SK-N-SH (cell line): ENCODE results near the gene OPA3. TPM values are rescaled to one million over a fixed set of nuclear protein-coding genes. Genes with fewer than 3 reads are reported as not detected.

Experiments
- CTCF ChIA-PET: fragments of 300-600, 350-600 bp; formaldehyde crosslinking; extraction: SDS; loops from one replicate; lab custom pipeline; 2021; lab: Yijun Ruan, JAX
- POLR2A ChIA-PET: fragments of 350-600 bp; sonication (Branson Sonifier 250); formaldehyde crosslinking; extraction: SDS; loops from one replicate; lab custom pipeline; 2020; ENCODE audit warnings: antibody characterized with exemption, inconsistent platforms; lab: Yijun Ruan, JAX
- DNase-seq: peaks from one replicate; pipeline ENCODE4 v3.0.0; 2012
- H2AFZ ChIP-seq: fragments of 200-600 bp; sonication (generic); 2 replicates; pipeline ENCODE4 v1.8.1; 2016; ENCODE audit warnings: antibody characterized with exemption, mild to moderate bottlenecking, low read depth
- H3F3A ChIP-seq: fragments of 200-600 bp; sonication (generic); replicated peaks from 2 replicates; pipeline ENCODE3; 2016; ENCODE audit warnings: antibody characterized with exemption, mild to moderate bottlenecking; ENCODE audit not compliant: insufficient read depth
- H3K27ac ChIP-seq, 2 experiments: fragments of 200-500 bp in 1 of 2; fragments of 200-600 bp in 1 of 2; sonication (Bioruptor generic) in 1 of 2; sonication (generic), shearing (Covaris generic) in 1 of 2; 2 replicates each; pipeline versions ENCODE4 v1.5.1 to v1.6.1; 2014 to 2016; ENCODE audit warnings: low read depth in 2 of 2, inconsistent platforms in 1 of 2, low read length in 1 of 2, mild to moderate bottlenecking in 1 of 2, mixed read lengths in 1 of 2
- H3K27me3 ChIP-seq: fragments of 200-600 bp; sonication (generic), shearing (Covaris generic); 2 replicates; pipeline ENCODE4 v1.6.1; 2016; ENCODE audit warnings: mixed run types; ENCODE audit not compliant: insufficient read depth
- H3K36me3 ChIP-seq, 2 experiments: fragments of 200-500 bp in 1 of 2; fragments of 200-600 bp in 1 of 2; sonication (Bioruptor generic) in 1 of 2; sonication (generic) in 1 of 2; replicated peaks in 1 of 2; 2 replicates each; pipeline versions ENCODE3 to v1.5.1; 2014 to 2016; ENCODE audit warnings: low read length in 1 of 2, mild to moderate bottlenecking in 1 of 2; ENCODE audit not compliant: insufficient read depth in 2 of 2, control insufficient read depth in 1 of 2
- H3K4me1 ChIP-seq, 2 experiments: fragments of 200-500 bp in 1 of 2; fragments of 200-600 bp in 1 of 2; sonication (Bioruptor generic) in 1 of 2; sonication (generic), shearing (Covaris generic) in 1 of 2; 2 replicates each; pipeline versions ENCODE4 v1.5.1 to v1.6.1; 2014 to 2016; ENCODE audit warnings: low read depth in 1 of 2, low read length in 1 of 2, mixed run types in 1 of 2; ENCODE audit not compliant: insufficient read depth in 2 of 2, control insufficient read depth in 1 of 2
- H3K4me2 ChIP-seq: fragments of 200-600 bp; sonication (generic), shearing (Covaris generic); 2 replicates; pipeline ENCODE4 v1.6.1; 2017; ENCODE audit warnings: mixed run types
- H3K4me3 ChIP-seq, 2 experiments: fragments of 200-500 bp in 1 of 2; fragments of 200-600 bp in 1 of 2; sonication (Bioruptor generic) in 1 of 2; sonication (generic), shearing (Covaris generic) in 1 of 2; 2 replicates each; pipeline versions ENCODE4 v1.5.1 to v1.8.1; 2014 to 2016; ENCODE audit warnings: low read depth in 2 of 2, inconsistent platforms in 1 of 2, low read length in 1 of 2, mild to moderate bottlenecking in 1 of 2, mixed read lengths in 1 of 2, moderate library complexity in 1 of 2
- H3K79me2 ChIP-seq: fragments of 200-600 bp; sonication (generic); 2 replicates; pipeline ENCODE4 v1.8.1; 2017; ENCODE audit warnings: mild to moderate bottlenecking; ENCODE audit not compliant: insufficient read depth
- H3K9ac ChIP-seq: fragments of 200-600 bp; sonication (generic); 2 replicates; pipeline ENCODE4 v1.6.1; 2017; ENCODE audit warnings: mixed run types
- H3K9me2 ChIP-seq: fragments of 200-600 bp; sonication (generic); 2 replicates; pipeline ENCODE4 v1.6.1; 2017; ENCODE audit warnings: mixed run types
- H3K9me3 ChIP-seq: fragments of 200-600 bp; sonication (generic); 2 replicates; pipeline ENCODE4 v1.6.1; 2017; ENCODE audit warnings: mixed run types, mild to moderate bottlenecking, moderate library complexity
- H4K20me1 ChIP-seq: fragments of 200-600 bp; sonication (generic); 2 replicates; pipeline ENCODE4 v1.6.1; 2017; ENCODE audit warnings: mild to moderate bottlenecking, mixed run types; ENCODE audit not compliant: insufficient read depth
- CTCF ChIP-seq: fragments of 200-600 bp; sonication (generic); IDR thresholded peaks from 2 replicates; pipeline ENCODE4 v1.6.1; 2017; ENCODE audit warnings: antibody characterized with exemption, mild to moderate bottlenecking, moderate library complexity
- ELF1 ChIP-seq: IDR thresholded peaks from 2 replicates; pipeline ENCODE4 v1.4.0; 2012
- FOSL2 ChIP-seq: IDR thresholded peaks from 2 replicates; pipeline ENCODE4 v1.4.0; 2012; ENCODE audit warnings: low read depth, mild to moderate bottlenecking, moderate library complexity, borderline replicate concordance
- MXI1 ChIP-seq: IDR thresholded peaks from 2 replicates; pipeline ENCODE4 v1.6.1; 2012; ENCODE audit warnings: mild to moderate bottlenecking, low read depth, low read length, improper control_type of control experiment
- NRF1 ChIP-seq: IDR thresholded peaks from 2 replicates; pipeline ENCODE4 v1.6.1; 2012; ENCODE audit warnings: low read depth, mild to moderate bottlenecking, low read length
- PBX3 ChIP-seq: IDR thresholded peaks from 2 replicates; pipeline ENCODE4; 2012
- RAD21 ChIP-seq: IDR thresholded peaks from 2 replicates; pipeline ENCODE4 v1.6.1; 2012; ENCODE audit warnings: mild to moderate bottlenecking, low read length
- RCOR1 ChIP-seq: fragments of 150-350 bp; IDR thresholded peaks from 2 replicates; pipeline ENCODE4 v1.6.1; 2017; ENCODE audit warnings: antibody characterized with exemption, low read length
- REST ChIP-seq: IDR thresholded peaks from 2 replicates; pipeline ENCODE4 v1.6.1; 2012; ENCODE audit warnings: mild to moderate bottlenecking, low read depth, low read length, moderate library complexity
- RFX5 ChIP-seq: IDR thresholded peaks from 2 replicates; pipeline ENCODE4 v1.6.1; 2012; ENCODE audit warnings: mild to moderate bottlenecking, improper control_type of control experiment, low read length
- SMC3 ChIP-seq: IDR thresholded peaks from 2 replicates; pipeline ENCODE4 v1.6.1; 2012; ENCODE audit warnings: low read depth, low read length, improper control_type of control experiment
- TAF1 ChIP-seq: IDR thresholded peaks from 2 replicates; pipeline ENCODE4 v1.6.1; 2012; ENCODE audit warnings: low read depth, mild to moderate bottlenecking, low read length, moderate library complexity, borderline replicate concordance
- TCF12 ChIP-seq: IDR thresholded peaks from 2 replicates; pipeline ENCODE4 v1.4.0; 2012
- TEAD4 ChIP-seq: IDR thresholded peaks from 2 replicates; pipeline ENCODE4 v1.4.0; 2012; ENCODE audit warnings: mild to moderate bottlenecking, borderline replicate concordance; ENCODE audit not compliant: insufficient read depth
- USF1 ChIP-seq: IDR thresholded peaks from 2 replicates; pipeline ENCODE4 v1.4.0; 2012; ENCODE audit warnings: low read depth, borderline replicate concordance
- USF2 ChIP-seq: fragments of 150-350 bp; IDR thresholded peaks from 2 replicates; pipeline ENCODE4 v1.6.1; 2017; ENCODE audit warnings: antibody characterized with exemption, low read length, low read depth, borderline replicate concordance
- ZBTB33 ChIP-seq: IDR thresholded peaks from 2 replicates; pipeline ENCODE4 v1.4.0; 2012; ENCODE audit warnings: low read depth, borderline replicate concordance
- WGBS: methylation state at CpG from one replicate; pipeline ENCODE4 v1.1.6; 2017; ENCODE audit warnings: low lambda C conversion rate; 5-methylcytosine and 5-hydroxymethylcytosine counted together
- polyA plus RNA-seq, 3 experiments: library from polyadenylated mRNA; depleted of rRNA; stranded (reverse); fragments of >200 nt; gene quantifications; 2 replicates each; pipeline ENCODE4 v1.2.3, GENCODE V29; 2012

The OPA3 gene
- polyA plus RNA-seq, 1 of the 3 experiments (the other 2 are of a cell fraction), result 10.0 TPM

- H2AFZ ChIP-seq, result no peak overlapping the region
- H3K27ac ChIP-seq, result no peak overlapping the region
- peaks cover 6% of the 10 kb centered on the region for H3F3A ChIP-seq
- H3K27me3 ChIP-seq, result no peaks in the 10 kb centered on the region
- no peaks in the 10 kb centered on the region for H3K36me3 ChIP-seq
- DNase-seq, result no peak
- no peak overlapping the region for H3K9ac ChIP-seq
- H3K4me1 ChIP-seq, result peaks cover 0 to 6% of the 10 kb centered on the region in 2 experiments; a peak in 1 of 4 replicates
- WGBS, result 0% methylated on average over 1 of the region's 1 CpG
- CTCF ChIA-PET, result no interaction called here
- no peaks in the 10 kb centered on the region for H3K9me2 ChIP-seq
- H3K79me2 ChIP-seq, result no peaks in the 10 kb centered on the region
- TF ChIP-seq RFX5 (no peak), ZBTB33 (no peak), MXI1 (no peak), USF1 (no peak), NRF1 (no peak), USF2 (no peak), CTCF (no peak), TCF12 (no peak), SMC3 (no peak), REST (no peak), PBX3 (no peak), RAD21 (no peak), RCOR1 (no peak), TAF1 (no peak), ELF1 (no peak), FOSL2 (no peak), TEAD4 (no peak)
- H3K4me2 ChIP-seq, result no peak overlapping the region
- POLR2A ChIA-PET, result interaction anchor here (0.6 kb wide), 1 partner anchor 10 kb away, joined by 3 read pairs; no protein-coding TSS in a partner anchor
- no peaks in the 10 kb centered on the region for H4K20me1 ChIP-seq
- no peak overlapping the region for H3K4me3 ChIP-seq
- H3K9me3 ChIP-seq, result no peaks in the 10 kb centered on the region
Observed at GRCh38 chr19:45593520-45593919, 8.9 kb upstream of the OPA3 start.
